ENCODE measurements around the gene RIT2. TPM values are rescaled to one million over a fixed set of nuclear protein-coding genes. Genes with fewer than 3 reads are reported as not detected.

The RIT2 gene
- total RNA-seq, 2 donors from 2014 or later = not detected

GRCh38 chr18:42941860-42942259 lies 173.6 kb downstream of the RIT2 start:
- H3K4me3 ChIP-seq = no peak overlapping the region
- no peaks in the 10 kb centered on the region for H3K9me3 ChIP-seq
- TF ChIP-seq, protein P1, sequence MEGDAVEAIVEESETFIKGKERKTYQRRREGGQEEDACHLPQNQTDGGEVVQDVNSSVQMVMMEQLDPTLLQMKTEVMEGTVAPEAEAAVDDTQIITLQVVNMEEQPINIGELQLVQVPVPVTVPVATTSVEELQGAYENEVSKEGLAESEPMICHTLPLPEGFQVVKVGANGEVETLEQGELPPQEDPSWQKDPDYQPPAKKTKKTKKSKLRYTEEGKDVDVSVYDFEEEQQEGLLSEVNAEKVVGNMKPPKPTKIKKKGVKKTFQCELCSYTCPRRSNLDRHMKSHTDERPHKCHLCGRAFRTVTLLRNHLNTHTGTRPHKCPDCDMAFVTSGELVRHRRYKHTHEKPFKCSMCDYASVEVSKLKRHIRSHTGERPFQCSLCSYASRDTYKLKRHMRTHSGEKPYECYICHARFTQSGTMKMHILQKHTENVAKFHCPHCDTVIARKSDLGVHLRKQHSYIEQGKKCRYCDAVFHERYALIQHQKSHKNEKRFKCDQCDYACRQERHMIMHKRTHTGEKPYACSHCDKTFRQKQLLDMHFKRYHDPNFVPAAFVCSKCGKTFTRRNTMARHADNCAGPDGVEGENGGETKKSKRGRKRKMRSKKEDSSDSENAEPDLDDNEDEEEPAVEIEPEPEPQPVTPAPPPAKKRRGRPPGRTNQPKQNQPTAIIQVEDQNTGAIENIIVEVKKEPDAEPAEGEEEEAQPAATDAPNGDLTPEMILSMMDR (IDR thresholded peaks at IDR 0.05) = no peak
- H3K27me3 ChIP-seq = no peaks in the 10 kb centered on the region
- DNase-seq (ENCODE audit: low spot score) = no peak
- no peak overlapping the region for H3K27ac ChIP-seq
- no peaks in the 10 kb centered on the region for H3K36me3 ChIP-seq
- no peaks in the 10 kb centered on the region for H3K4me1 ChIP-seq

DNA sequence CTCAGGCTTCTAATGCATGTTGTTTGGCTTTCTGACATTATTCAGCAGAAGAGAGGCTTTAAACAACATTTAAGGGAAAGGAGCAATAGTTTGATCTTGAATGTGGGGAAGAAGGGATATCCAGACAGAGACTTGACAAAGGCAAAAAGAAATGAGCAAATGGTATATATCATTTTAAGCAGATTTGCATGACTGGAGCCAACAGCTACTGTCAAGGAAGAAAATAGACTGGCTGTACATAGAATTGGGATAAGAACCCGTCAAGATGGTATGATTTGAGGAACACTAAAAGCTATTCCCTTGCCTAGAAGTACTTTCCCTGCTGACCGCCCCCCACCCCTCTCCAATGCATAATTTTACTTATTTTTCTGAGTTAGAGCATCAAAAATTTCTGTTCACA lies 174.5 kb downstream of the RIT2 start:
- Histone ChIP-seq H3K27ac (no peak overlapping the region), H3K4me1 (no peaks in the 10 kb centered on the region), H3K27me3 (no peaks in the 10 kb centered on the region), H3K36me3 (no peaks in the 10 kb centered on the region), H3K4me3 (no peak overlapping the region), H3K9me3 (no peaks in the 10 kb centered on the region)
- DNase-seq (ENCODE audit: low spot score) = no peak
- TF ChIP-seq, protein P1 (IDR thresholded peaks at IDR 0.05) = no peak

- Histone ChIP-seq H3K4me1 (peaks cover 0 to 1% of the 10 kb centered on the region in 2 donors), H3K9me3 (no peaks in the 10 kb centered on the region), H3K27me3 (no peaks in the 10 kb centered on the region), H3K27ac (no peak overlapping the region), H3K4me3 (no peak overlapping the region), H3K36me3 (no peaks in the 10 kb centered on the region)
- TF ChIP-seq, protein P1 (IDR thresholded peaks at IDR 0.05) = no peak
- DNase-seq (ENCODE audit: low spot score) = no peak
These were observed 178.0 kb downstream of the RIT2 start for GRCh38 chr18:42937436-42937835.

DNA sequence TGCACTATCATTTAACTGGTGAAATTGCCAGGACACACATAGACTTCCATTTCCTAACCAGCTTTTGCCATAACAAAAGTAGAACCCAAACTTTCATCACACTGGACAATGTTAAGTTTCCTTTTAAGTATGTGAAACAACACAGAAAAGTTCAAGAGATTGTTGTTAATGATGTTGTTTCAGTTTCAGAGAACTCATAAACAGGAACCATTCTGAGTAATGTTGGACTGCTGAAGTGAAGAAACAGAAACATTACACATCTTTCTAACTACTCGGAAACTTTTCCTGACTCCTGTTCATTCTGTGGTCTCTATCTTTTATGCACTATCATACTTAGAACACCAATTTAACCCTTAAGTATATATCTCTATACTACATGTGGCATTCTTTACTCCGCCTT lies 179.2 kb downstream of the RIT2 start:
- Histone ChIP-seq H3K27ac (no peak overlapping the region), H3K4me3 (no peak overlapping the region), H3K9me3 (no peaks in the 10 kb centered on the region), H3K4me1 (peaks cover 0 to 12% of the 10 kb centered on the region in 2 donors), H3K27me3 (no peaks in the 10 kb centered on the region), H3K36me3 (no peaks in the 10 kb centered on the region)
- DNase-seq (ENCODE audit: low spot score) = no peak
- TF ChIP-seq, protein P1 (IDR thresholded peaks at IDR 0.05) = no peak

GRCh38 chr18:42931491-42931890 lies 184.0 kb downstream of the RIT2 start:
- peaks cover 0 to 12% of the 10 kb centered on the region in 2 donors for H3K4me1 ChIP-seq
- H3K36me3 ChIP-seq = no peaks in the 10 kb centered on the region
- H3K27me3 ChIP-seq = no peaks in the 10 kb centered on the region
- DNase-seq (ENCODE audit: low spot score) = no peak
- H3K27ac ChIP-seq = peak overlapping the region in 1 of 2 donors; percentile 39
- TF ChIP-seq, protein P1 (IDR thresholded peaks at IDR 0.05) = no peak
- H3K9me3 ChIP-seq = no peaks in the 10 kb centered on the region
- H3K4me3 ChIP-seq = no peak overlapping the region

DNA sequence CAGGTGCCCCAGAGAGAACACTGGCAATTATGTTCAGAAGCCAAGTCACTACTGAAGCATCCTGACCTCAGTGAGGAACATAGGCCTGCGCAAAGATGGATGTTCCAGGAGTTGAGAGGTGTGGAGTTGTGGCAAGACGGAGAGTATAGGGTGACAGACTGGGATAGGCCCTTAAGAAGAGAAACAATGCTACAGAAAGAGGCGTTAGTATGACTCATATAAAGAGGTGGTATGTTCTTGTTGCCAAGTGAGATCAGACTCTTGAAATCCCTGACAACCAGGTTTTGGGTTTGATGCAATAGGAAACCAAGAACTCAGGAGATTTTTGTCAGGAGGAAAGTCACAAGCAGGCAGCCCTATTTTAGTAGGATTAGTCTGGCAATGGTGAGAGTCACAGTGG lies 185.6 kb downstream of the RIT2 start:
- no peak overlapping the region for H3K27ac ChIP-seq

More for the DNA sequence above, 185.6 kb downstream of the RIT2 start:
- Histone ChIP-seq H3K4me1 (peaks cover 0 to 12% of the 10 kb centered on the region in 2 donors), H3K36me3 (no peaks in the 10 kb centered on the region), H3K4me3 (no peak overlapping the region), H3K9me3 (no peaks in the 10 kb centered on the region), H3K27me3 (no peaks in the 10 kb centered on the region)
- DNase-seq (ENCODE audit: low spot score) = no peak
- TF ChIP-seq, protein P1 (IDR thresholded peaks at IDR 0.05) = no peak
